ENCODE data around the gene LONP2. TPM values are rescaled to one million over a fixed set of nuclear protein-coding genes. Genes with fewer than 3 reads are reported as not detected.
"Not testable (repeated sequence)": the region's sequence is repeated elsewhere in the genome, so short reads cannot be mapped to it uniquely, and the experiment has no call there.

Gene LONP2
- total and polyA plus RNA-seq, 3 donors from 2014 or later: 36.4 to 51.7 (median 51.1) TPM

- WGBS, 2 donors: 70 to 79% methylated on average over 2 of the region's 2 CpGs
- H3K36me3 ChIP-seq (ENCODE audit: low read depth, missing control alignments): no peaks in the 10 kb centered on the region
- no peak for TF ChIP-seq POLR2A (IDR thresholded peaks at IDR 0.05)
- TF ChIP-seq CTCF (IDR thresholded peaks at IDR 0.05): no peak
- peaks cover 12% of the 10 kb centered on the region for H3K4me1 ChIP-seq
- no peak for DNase-seq
- no peak overlapping the region for H3K4me3 ChIP-seq
- H3K27me3 ChIP-seq: no peaks in the 10 kb centered on the region
- no peaks in the 10 kb centered on the region for H3K9me3 ChIP-seq
- intact Hi-C loops (cut with DNase I; ENCODE audit: low total_unique reads): no loop called here
- H3K27ac ChIP-seq: no peak overlapping the region
Observed at GRCh38 chr16:48367441-48368049, 123.4 kb downstream of the LONP2 start.

GRCh38 chr16:48369765-48370164 lies 125.7 kb downstream of the LONP2 start:
- TF ChIP-seq POLR2A (IDR thresholded peaks at IDR 0.05) (no peak), CTCF (IDR thresholded peaks at IDR 0.05) (no peak)
- intact Hi-C loops (cut with DNase I; ENCODE audit: low total_unique reads): no loop called here
- Histone ChIP-seq H3K4me3 (no peak overlapping the region), H3K36me3 (ENCODE audit: low read depth, missing control alignments) (no peaks in the 10 kb centered on the region), H3K9me3 (no peaks in the 10 kb centered on the region), H3K27ac (no peak overlapping the region), H3K27me3 (no peaks in the 10 kb centered on the region), H3K4me1 (peaks cover 23% of the 10 kb centered on the region)
- WGBS, 2 donors: 85 to 93% methylated on average over 1 of the region's 1 CpG
- DNase-seq: no peak

GRCh38 chr16:48370229-48370628 lies 126.1 kb downstream of the LONP2 start:
- Histone ChIP-seq H3K9me3 (no peaks in the 10 kb centered on the region), H3K27ac (no peak overlapping the region), H3K4me3 (no peak overlapping the region), H3K36me3 (ENCODE audit: low read depth, missing control alignments) (no peaks in the 10 kb centered on the region), H3K27me3 (no peaks in the 10 kb centered on the region), H3K4me1 (peaks cover 28% of the 10 kb centered on the region)
- 87 to 90% methylated on average over 8 of the region's 8 CpGs for WGBS, 2 donors
- intact Hi-C loops (cut with DNase I; ENCODE audit: low total_unique reads): no loop called here
- TF ChIP-seq CTCF (IDR thresholded peaks at IDR 0.05) (no peak), POLR2A (IDR thresholded peaks at IDR 0.05) (no peak)
- DNase-seq: no peak

- intact Hi-C loops (cut with DNase I; ENCODE audit: low total_unique reads); DNase-seq; H3K4me3 ChIP-seq; H3K27me3 ChIP-seq; H3K9me3 ChIP-seq; H3K27ac ChIP-seq; H3K36me3 ChIP-seq (ENCODE audit: low read depth, missing control alignments): not testable (repeated sequence)
- 90 to 92% methylated on average over 18 of the region's 18 CpGs for WGBS, 2 donors
- H3K4me1 ChIP-seq: peaks cover 34% of the 10 kb centered on the region
Observed at GRCh38 chr16:48370668-48371392, 126.7 kb downstream of the LONP2 start.

- H3K4me3 ChIP-seq: no peak overlapping the region
- no peaks in the 10 kb centered on the region for H3K27me3 ChIP-seq
- peaks cover 31% of the 10 kb centered on the region for H3K4me1 ChIP-seq
- intact Hi-C loops (cut with DNase I; ENCODE audit: low total_unique reads): no loop called here
- H3K27ac ChIP-seq: no peak overlapping the region
- no peaks in the 10 kb centered on the region for H3K36me3 ChIP-seq (ENCODE audit: low read depth, missing control alignments)
- DNase-seq: no peak
- H3K9me3 ChIP-seq: no peaks in the 10 kb centered on the region
- TF ChIP-seq CTCF (IDR thresholded peaks at IDR 0.05): no peak
- TF ChIP-seq POLR2A (IDR thresholded peaks at IDR 0.05): no peak
Observed at GRCh38 chr16:48371393-48371780, 127.3 kb downstream of the LONP2 start.
